Measurements from ENCODE around the gene DSTN.

Gene DSTN

GRCh38 chr20:17557675-17558006 lies 12.2 kb upstream of the DSTN start:
- Histone ChIP-seq H3K36me3 (no peaks in the 10 kb centered on the region), H3K27me3 (no peaks in the 10 kb centered on the region), H3K9me3 (no peaks in the 10 kb centered on the region), H3K4me1 (peaks cover 0 to 79% (median 62%) of the 10 kb centered on the region in 4 donors), H3K4me3 (peak overlapping the region in 1 of 2 donors; percentile 39), H3K27ac (peak overlapping the region; percentile 99 to 100)
- intact Hi-C loops (cut with DNase I; ENCODE audit: low total_unique reads): no loop called here
- no peak for TF ChIP-seq CTCF (IDR thresholded peaks at IDR 0.05)
- DNase-seq: no peak

- H3K36me3 ChIP-seq: no peaks in the 10 kb centered on the region
- H3K27me3 ChIP-seq: no peaks in the 10 kb centered on the region
- DNase-seq: peak; percentile 70 to 84
- peak overlapping the region; percentile 99 to 100 for H3K27ac ChIP-seq
- peak overlapping the region; percentile 12 to 39 for H3K4me3 ChIP-seq
- intact Hi-C loops (cut with DNase I; ENCODE audit: low total_unique reads): no loop called here
- H3K9me3 ChIP-seq: no peaks in the 10 kb centered on the region
- H3K4me1 ChIP-seq: peaks cover 0 to 84% (median 67%) of the 10 kb centered on the region in 4 donors
- TF ChIP-seq CTCF (IDR thresholded peaks at IDR 0.05): peak in 1 of 2 experiments; percentile 7
Measured at GRCh38 chr20:17558154-17558940, 11.5 kb upstream of the DSTN start.

- H3K9me3 ChIP-seq: no peaks in the 10 kb centered on the region
- no peaks in the 10 kb centered on the region for H3K36me3 ChIP-seq
- DNase-seq: no peak
- no peak for TF ChIP-seq CTCF (IDR thresholded peaks at IDR 0.05)
- H3K27me3 ChIP-seq: no peaks in the 10 kb centered on the region
- H3K4me1 ChIP-seq: peaks cover 0 to 90% (median 71%) of the 10 kb centered on the region in 4 donors
- H3K4me3 ChIP-seq: peak overlapping the region; percentile 12 to 39
- intact Hi-C loops (cut with DNase I; ENCODE audit: low total_unique reads): no loop called here
- H3K27ac ChIP-seq: peak overlapping the region; percentile 99 to 100
Measured at GRCh38 chr20:17558941-17559304, 11.0 kb upstream of the DSTN start.

GRCh38 chr20:17559338-17559737 lies 10.5 kb upstream of the DSTN start:
- no peak overlapping the region for H3K4me3 ChIP-seq
- no peak for TF ChIP-seq CTCF (IDR thresholded peaks at IDR 0.05)
- intact Hi-C loops (cut with DNase I; ENCODE audit: low total_unique reads): no loop called here
- H3K27ac ChIP-seq: peak overlapping the region; percentile 99 to 100
- H3K27me3 ChIP-seq: no peaks in the 10 kb centered on the region
- H3K36me3 ChIP-seq: no peaks in the 10 kb centered on the region
- no peak for DNase-seq
- peaks cover 0 to 94% (median 71%) of the 10 kb centered on the region in 4 donors for H3K4me1 ChIP-seq
- no peaks in the 10 kb centered on the region for H3K9me3 ChIP-seq

- H3K27ac ChIP-seq: peak overlapping the region; percentile 99 to 100
Measured at GRCh38 chr20:17560344-17561074, 9.4 kb upstream of the DSTN start.

More at GRCh38 chr20:17560344-17561074, 9.4 kb upstream of the DSTN start:
- H3K4me1 ChIP-seq: peaks cover 0 to 98% (median 74%) of the 10 kb centered on the region in 4 donors
- H3K27me3 ChIP-seq: no peaks in the 10 kb centered on the region
- intact Hi-C loops (cut with DNase I; ENCODE audit: low total_unique reads): no loop called here
- no peak for DNase-seq
- no peak overlapping the region for H3K4me3 ChIP-seq
- no peaks in the 10 kb centered on the region for H3K36me3 ChIP-seq
- H3K9me3 ChIP-seq: no peaks in the 10 kb centered on the region
- TF ChIP-seq CTCF (IDR thresholded peaks at IDR 0.05): no peak
